ENCODE measurements around the gene FBLN5. TPM values are rescaled to one million over a fixed set of nuclear protein-coding genes. Genes with fewer than 3 reads are reported as not detected.

FBLN5 gene, protein sequence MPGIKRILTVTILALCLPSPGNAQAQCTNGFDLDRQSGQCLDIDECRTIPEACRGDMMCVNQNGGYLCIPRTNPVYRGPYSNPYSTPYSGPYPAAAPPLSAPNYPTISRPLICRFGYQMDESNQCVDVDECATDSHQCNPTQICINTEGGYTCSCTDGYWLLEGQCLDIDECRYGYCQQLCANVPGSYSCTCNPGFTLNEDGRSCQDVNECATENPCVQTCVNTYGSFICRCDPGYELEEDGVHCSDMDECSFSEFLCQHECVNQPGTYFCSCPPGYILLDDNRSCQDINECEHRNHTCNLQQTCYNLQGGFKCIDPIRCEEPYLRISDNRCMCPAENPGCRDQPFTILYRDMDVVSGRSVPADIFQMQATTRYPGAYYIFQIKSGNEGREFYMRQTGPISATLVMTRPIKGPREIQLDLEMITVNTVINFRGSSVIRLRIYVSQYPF
- total RNA-seq (2022; extraction: Qiagen RNA extraction) = 4.7 to 6.2 TPM (median 5.0 TPM) in 5 replicates

DNA sequence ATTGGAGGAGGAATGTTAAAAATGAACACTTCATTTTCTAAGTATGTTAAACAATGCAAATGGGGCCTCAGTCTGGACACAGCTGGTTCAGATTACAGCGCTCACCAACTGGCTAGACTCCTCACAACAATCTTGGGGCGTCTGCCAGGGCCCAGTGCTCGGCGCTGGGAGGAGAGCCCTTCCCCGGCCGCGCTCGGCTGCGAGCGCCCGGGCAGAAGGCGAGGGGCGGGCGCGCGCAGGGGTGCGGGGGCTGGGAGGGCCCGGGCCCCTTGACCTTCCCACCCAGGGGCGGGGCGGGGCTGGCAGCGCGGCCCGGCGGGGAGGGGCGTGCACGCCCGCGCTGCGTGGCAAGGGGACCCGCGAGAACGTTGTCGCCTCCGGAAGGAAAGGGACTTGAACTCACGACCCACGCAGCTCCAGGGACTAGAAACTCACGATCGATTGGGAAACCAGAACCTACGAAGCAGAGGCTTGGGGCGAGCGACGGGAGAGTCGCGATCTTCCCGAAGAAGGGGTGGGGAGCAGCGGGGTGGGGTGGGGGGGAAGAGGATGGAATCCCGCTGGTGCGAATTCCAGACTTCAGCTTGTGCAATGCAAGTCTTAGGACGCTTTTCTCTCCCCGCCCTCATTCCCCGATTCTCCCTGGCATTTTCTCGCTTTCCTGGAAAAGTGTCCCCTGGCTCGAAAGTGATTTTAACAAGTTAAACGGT, at the start of gene FBLN5:
TSS of gene FBLN5 (minus strand) at position 220 of the 710 bp plus-strand sequence. CDS start 465 bp downstream, outside the sequence.

DNA sequence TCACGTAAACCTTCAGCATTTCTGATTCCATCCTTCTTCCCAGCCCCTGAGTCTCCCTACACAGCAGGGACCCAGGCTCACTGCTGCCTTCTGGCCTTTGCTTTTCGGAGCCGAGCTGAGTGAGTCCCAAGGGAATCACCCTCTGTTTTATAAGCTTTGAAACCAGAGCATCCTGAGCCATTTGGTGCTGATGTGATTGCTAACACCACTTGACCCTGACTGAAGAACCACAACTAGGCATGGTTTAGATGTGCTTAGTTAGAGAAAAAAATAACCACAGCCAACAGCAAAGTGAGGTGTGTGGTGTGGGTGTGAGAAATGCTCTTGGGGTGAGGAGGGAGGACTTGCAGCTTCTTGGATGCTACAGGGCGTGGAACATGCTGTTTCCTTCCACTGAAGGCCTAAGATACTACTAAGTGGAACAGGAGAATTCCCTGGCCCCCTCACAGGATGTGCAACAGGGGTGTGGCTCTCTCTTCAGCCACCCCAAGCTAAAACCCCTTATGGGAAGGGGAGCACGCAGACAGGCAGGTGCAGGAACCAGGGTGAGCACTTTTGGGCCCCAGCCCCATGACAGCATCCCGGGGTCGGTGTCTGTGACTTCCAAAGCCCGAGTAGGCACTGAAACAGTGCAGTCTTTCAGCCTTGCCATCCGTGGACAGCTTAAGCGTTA, 80.0 kb downstream of the FBLN5 start, which contains the start of gene TC2N:
TSS of gene TC2N (minus strand) at position 221 of the 673 bp plus-strand sequence. CDS start 53,767 bp downstream, outside the sequence.

Other genes starting within 250 kb of the FBLN5 start
- gene CATSPERB, start 215.6 kb downstream of the FBLN5 start, total RNA-seq (2022; extraction: Qiagen RNA extraction) = not detected in 5 replicates
- 0.49 to 1.0 TPM (median 0.82 TPM) in 5 replicates for gene TC2N, start 80.2 kb downstream of the FBLN5 start, total RNA-seq (2022; extraction: Qiagen RNA extraction)
- gene TRIP11, start 92.4 kb upstream of the FBLN5 start, total RNA-seq (2022; extraction: Qiagen RNA extraction) = 5.9 to 9.8 TPM (median 9.1 TPM) in 5 replicates
- gene ATXN3, start 158.9 kb upstream of the FBLN5 start, total RNA-seq (2022; extraction: Qiagen RNA extraction) = 21.3 to 45.4 TPM (median 23.1 TPM) in 5 replicates
- gene NDUFB1, start 174.0 kb upstream of the FBLN5 start, total RNA-seq (2022; extraction: Qiagen RNA extraction) = 318 to 350 TPM (median 330 TPM) in 5 replicates
- 34.6 to 44.6 TPM (median 38.5 TPM) in 5 replicates for gene CPSF2, start 174.3 kb upstream of the FBLN5 start, total RNA-seq (2022; extraction: Qiagen RNA extraction)